ENCODE data around the gene SREBF2. TPM values are rescaled to one million over a fixed set of nuclear protein-coding genes. Genes with fewer than 3 reads are reported as not detected.

Gene SREBF2
- total and polyA plus RNA-seq, 9 of the 15 experiments (the other 6 are each of a cell fraction or from before 2014, with no cell fraction given) = 1.1 to 84.2 (median 26.9) TPM

- no peaks in the 10 kb centered on the region for H3K9me3 ChIP-seq (replicated peaks; ENCODE audit: control insufficient read depth, insufficient read depth, low read depth, low read length)
- WGBS (ENCODE audit: insufficient coverage, low coverage, missing lambda C conversion rate) = 73% methylated on average over 2 of the region's 4 CpGs
- H4K20me1 ChIP-seq (replicated peaks; ENCODE audit: control insufficient read depth, insufficient read depth, low read length) = peaks cover 2% of the 10 kb centered on the region; the same call in 1 of the 2 replicates
- H3K36me3 ChIP-seq (ENCODE audit: control insufficient read depth, insufficient read depth, low read length) = peaks cover 89% of the 10 kb centered on the region
- H3K9me1 ChIP-seq (ENCODE audit: control insufficient read depth, insufficient read depth, low read length) = peaks cover under 1% of the 10 kb centered on the region
- no peaks in the 10 kb centered on the region; a peak in 1 of 5 replicates for H3K4me1 ChIP-seq (replicated peaks in 1 of 2; ENCODE audit: control insufficient read depth in 2 of 2, insufficient read depth in 2 of 2, low read length in 2 of 2)
- H3K4me2 ChIP-seq (ENCODE audit: insufficient read depth, low read length) = no peak overlapping the region
- FAIRE-seq = no peak
- ATAC-seq = no peak
- intact Hi-C loops (cut with micrococcal nuclease) (no loop called here), in situ Hi-C loops (cut with MboI) (no loop called here)
- H3K79me2 ChIP-seq (ENCODE audit: control insufficient read depth, insufficient read depth, low read length) = no peaks in the 10 kb centered on the region; the same call in 2 of the 3 replicates
- ChIA-PET POLR2A (interaction anchor here (0.9 to 1.5 kb wide), 2 partner anchors 8 to 20 kb away, joined by 4 read pairs; no protein-coding TSS in a partner anchor), CTCF (ENCODE audit: low intra/inter-chr PET ratio) (no interaction called here)
- no peak overlapping the region for H3K4me3 ChIP-seq
- H3K9ac ChIP-seq (ENCODE audit: insufficient read depth in 1 of 2, low read depth in 2 of 2, low read length in 2 of 2) = no peak overlapping the region
- DNase-seq (ENCODE audit: extremely low read depth in 1 of 4, low spot score in 3 of 4) = no peak
- no peak overlapping the region for H3K27ac ChIP-seq (ENCODE audit: extremely low read depth, low read depth, low read length)
- no peak for TF ChIP-seq JUN (IDR thresholded peaks at IDR 0.05; ENCODE audit: borderline replicate concordance, low read depth, low read length)
- TF ChIP-seq JUN (CRISPR knock-in tag; IDR thresholded peaks at IDR 0.05; ENCODE audit: borderline replicate concordance) = no peak
- no peak for TF ChIP-seq GABPB2 (CRISPR knock-in tag; conservative IDR thresholded peaks at IDR 0.05)
- no peak for TF ChIP-seq FOXP4 (CRISPR knock-in tag; IDR thresholded peaks at IDR 0.05; ENCODE audit: borderline replicate concordance)
- no peak for TF ChIP-seq PHF8 (IDR thresholded peaks at IDR 0.05; ENCODE audit: borderline replicate concordance, low read length)
- no peak for TF ChIP-seq ATF4 (CRISPR knock-in tag; IDR thresholded peaks at IDR 0.05)
- TF ChIP-seq ZNF121 (CRISPR knock-in tag; conservative IDR thresholded peaks at IDR 0.05) = peak; percentile 11; the same call in 1 of the 2 replicates
- TF ChIP-seq POLR2G (IDR thresholded peaks at IDR 0.05; ENCODE audit: low read depth, low read length) = no peak
- TF ChIP-seq, protein P1, sequence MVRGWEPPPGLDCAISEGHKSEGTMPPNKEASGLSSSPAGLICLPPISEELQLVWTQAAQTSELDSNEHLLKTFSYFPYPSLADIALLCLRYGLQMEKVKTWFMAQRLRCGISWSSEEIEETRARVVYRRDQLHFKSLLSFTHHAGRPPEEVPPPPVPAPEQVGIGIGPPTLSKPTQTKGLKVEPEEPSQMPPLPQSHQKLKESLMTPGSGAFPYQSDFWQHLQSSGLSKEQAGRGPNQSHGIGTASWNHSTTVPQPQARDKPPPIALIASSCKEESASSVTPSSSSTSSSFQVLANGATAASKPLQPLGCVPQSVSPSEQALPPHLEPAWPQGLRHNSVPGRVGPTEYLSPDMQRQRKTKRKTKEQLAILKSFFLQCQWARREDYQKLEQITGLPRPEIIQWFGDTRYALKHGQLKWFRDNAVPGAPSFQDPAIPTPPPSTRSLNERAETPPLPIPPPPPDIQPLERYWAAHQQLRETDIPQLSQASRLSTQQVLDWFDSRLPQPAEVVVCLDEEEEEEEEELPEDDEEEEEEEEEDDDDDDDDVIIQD (CRISPR knock-in tag; IDR thresholded peaks at IDR 0.05) = no peak
- H2AFZ ChIP-seq (ENCODE audit: low read depth, low read length) = no peak overlapping the region
- no TSS peak for BruUV-seq (replicated peaks)
- no peaks in the 10 kb centered on the region for H3K27me3 ChIP-seq (ENCODE audit: control insufficient read depth in 2 of 2, insufficient read depth in 2 of 2, low read length in 2 of 2)
Observed at GRCh38 chr22:41888627-41889200, 55.8 kb downstream of the SREBF2 start.
